Suppressor macrophage (primary cell): ENCODE data around the gene KCNK2.

Experiments
- DNase-seq, 4 experiments: peaks; one replicate each; pipeline ENCODE4 v3.0.0-alpha.2; 2020 to 2022

Gene KCNK2

DNA sequence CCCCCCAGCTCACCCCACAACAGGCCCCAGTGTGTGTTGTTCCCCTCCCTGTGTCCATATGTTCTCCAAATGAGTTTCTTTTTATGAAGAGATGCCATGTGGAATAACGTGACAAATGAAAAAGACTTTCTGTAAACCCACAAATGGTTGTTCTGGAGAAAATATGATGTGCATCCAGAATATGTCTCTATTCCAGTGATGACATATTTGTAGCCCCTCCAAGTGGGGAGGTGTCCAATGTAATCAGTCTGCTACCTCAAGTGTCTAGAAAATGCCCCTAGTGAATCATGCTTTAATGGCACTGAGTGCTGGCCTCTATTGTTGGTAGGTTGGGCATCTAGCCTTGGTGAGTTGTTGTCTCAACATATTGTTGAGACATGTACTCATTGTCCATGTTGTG is 179.6 kb downstream of the KCNK2 start:
- DNase-seq: no peak

DNA sequence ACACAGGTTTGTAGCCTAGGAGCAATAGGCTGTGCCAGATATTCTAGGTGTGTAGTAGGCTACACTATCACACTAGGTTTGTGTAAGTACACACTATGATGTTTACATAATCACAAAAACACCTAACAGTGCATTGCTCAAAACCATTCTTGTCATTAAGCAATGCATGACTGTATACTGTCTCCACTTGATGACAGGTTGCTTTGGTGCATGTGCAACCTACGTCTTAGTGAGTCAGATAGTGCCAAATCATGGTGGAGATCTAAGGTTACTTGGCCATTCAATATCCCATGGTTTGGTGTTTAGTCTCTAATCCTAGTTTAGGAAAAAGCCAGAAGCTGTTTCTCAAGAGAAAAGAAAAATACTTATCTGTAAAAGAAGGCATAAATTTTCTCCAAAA is 181.1 kb downstream of the KCNK2 start:
- DNase-seq: no peak

DNA sequence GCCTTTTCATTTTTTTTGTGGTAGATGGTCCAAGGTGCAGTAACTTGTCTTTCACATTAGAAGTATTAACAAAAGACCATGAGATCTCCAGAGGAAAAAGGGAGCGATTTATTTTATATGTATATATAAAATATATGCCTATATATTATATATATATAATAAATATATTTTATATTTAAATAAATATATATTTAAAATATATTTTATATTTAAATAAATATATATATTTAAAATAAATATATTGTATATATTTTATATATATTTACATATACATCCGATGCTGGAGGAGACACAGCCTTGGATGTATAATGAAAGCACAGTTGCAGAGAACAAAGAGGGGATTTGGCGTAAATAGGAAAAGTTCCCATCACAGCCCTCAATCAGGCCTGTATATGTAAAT is 182.1 kb downstream of the KCNK2 start:
- DNase-seq: no peak

DNA sequence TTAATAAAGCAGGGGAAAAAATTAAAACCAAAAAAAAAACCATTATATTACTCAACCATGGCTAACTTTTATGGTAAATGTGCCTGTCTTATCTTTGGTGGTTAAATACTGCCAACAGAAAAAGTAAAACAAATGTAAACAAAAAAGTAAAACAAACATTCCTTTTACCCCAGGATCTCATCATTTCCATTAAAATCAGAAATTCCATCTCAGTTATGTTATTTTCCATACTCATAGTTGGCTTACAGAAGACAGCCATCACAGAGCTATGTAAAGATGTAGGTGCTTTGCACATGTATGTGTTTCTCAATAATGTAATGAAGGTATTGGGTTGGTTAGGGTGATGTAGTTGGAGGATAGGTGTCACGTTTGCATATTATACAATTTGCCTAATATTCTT is 185.0 kb downstream of the KCNK2 start:
- no peak for DNase-seq

DNA sequence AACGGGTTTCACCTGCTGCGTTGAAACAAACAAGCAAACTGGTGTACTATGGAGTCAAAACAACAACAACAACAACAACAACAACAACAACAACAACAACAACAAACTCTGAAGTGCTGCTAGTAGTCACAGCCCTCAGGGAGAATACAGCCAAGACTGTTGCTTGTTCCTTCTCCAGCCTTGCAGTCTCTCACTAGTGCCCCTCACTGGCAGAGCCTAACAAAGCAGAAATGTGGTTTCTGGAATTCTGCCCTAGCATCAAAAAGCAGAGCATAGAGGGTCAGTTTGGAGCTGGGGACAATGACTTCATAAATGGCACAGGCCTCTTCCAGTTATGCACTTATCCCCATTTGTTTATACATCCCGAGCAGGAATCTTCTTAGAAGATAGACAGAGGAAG is 187.4 kb downstream of the KCNK2 start:
- DNase-seq: no peak

DNA sequence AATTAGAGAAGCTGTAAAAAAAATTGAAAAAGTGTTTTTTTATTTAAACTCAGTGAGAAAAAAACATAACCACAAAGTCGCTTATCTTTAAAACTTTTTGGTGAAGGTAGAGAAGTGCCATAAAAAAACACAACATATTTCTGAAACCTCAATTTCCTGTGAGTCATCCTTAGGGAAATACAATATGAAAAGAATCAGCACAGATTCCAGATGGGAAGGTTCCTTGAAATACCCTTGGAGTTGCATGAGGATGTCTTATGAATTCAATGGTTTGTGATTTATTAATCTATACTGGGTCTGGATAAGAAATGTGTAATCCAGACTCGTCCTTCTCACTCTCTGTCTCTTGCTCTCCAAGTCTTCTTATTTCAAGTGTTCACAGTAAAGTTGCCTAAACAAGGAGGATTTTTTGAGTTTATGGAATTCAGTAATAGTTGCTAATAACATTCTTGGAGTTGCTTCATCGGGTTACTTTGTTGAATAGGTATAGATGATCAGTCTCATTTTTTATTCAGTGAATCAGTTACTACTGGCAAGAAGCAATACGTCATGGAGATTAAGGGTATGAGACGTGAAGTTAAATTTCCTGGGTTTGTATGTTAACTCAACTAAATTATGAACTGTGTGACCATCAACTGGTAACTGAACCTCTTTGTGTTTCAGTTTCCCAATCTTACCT is 191.4 kb downstream of the KCNK2 start:
- DNase-seq: no peak

DNA sequence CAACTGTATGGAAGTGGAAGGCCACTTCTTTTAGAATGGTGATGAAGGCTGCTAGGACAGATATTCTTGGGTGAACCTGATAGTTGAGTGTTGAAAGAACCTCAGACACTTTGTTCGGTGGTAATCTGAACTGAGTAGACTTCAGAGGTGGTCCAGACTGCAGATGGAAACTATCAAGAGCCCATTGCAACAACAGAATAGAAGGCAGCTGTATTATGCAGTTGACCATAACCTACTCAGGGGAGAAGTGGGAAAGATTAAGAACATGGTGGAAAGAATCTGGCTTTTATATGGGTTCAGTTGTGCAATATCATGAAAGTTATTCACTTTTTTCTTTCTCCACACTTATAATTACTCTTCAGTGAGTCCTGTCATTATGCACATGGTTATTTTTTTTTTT is 194.0 kb downstream of the KCNK2 start:
- DNase-seq: no peak

DNA sequence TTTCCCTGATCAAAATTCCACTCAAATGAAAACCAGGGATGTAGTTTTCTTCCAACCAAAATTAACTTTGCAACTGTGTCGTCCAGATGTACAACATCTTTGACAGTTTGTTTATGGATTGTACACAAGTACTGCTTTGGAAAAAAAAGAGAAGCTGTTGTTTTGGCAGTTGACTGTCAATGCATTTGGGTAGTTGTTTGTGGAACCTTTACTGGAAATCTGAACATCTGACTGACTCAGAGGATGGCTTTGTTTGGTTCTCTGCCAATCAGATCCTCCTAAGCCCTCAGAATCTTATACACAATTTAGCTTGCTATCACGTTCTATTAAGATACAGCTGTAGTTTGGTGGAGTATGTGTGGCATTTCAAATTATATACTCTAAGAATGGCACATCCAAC is 195.0 kb downstream of the KCNK2 start:
- DNase-seq: no peak

DNA sequence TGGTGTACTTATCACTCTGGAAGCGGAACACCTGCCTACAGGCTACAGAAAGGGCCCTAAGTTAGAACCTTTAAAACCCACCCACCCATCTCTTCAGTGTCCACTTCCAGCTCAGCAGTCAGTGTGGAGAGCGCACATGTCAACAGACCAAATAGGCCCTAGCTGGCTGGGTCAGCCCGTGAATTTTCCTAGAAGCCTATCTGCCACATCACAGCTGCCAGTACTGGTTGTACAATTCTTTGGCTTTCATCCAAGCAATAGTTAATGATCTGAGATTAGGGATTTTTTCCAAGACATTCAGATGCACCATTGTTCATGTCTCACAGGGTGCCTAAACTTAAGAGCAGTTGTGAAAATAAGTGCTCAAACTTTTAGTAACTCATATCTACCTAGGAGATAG is 197.1 kb downstream of the KCNK2 start:
- no peak for DNase-seq

DNA sequence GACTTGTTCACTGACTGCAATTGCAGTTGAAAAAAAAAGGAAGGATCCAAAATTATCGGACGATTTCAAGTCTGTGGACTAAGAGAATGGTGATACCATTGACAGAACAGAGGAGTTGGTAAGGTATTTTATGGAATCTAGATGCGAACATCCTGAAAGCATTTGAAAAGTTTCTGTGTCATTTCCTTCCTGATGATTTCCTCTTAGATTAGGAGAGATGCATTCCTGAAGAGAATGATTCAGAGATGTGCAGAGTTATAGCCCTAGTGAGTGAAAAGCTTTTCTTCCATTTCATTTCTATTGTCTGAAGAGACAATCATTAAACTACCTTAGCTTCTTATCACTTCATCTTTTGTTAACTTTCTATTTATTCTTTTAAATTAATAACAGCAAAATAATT is 200.0 kb downstream of the KCNK2 start:
- DNase-seq: no peak

DNA sequence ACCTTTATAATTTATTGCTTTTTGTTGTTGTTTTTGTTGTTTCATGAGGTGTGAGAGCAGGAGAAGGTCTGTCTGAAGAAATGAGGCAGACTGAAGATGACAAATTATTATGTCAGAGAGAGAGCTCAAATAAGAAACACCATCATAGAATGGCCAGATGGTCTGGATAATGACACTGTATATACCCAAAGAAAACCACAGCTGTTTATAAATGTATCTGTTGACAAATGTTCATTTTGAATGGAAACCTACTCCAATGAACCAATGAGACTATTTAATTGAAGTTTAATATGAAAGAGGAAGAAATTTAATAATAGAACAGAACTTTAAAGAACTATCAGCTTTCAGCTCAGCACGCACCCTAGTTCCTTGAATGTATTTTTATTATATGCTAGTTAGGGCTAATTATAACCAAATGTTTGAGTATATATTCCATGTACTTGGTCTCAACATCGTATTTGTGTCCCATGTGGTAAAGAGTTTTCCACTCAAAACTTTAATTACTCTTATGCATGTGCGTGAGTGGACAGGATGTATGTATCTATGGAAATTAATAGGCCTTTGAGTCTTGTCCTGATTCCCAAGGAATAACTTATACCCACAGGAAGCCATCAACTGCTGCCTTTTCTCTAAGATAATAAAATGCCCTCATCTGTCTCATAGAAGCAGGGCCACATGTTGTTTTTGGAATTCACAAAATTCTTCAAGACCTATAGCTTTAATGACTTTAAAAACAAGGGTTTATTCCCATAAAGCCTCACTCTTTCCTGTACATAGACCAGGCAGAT is 202.7 kb downstream of the KCNK2 start:
- no peak for DNase-seq
